Activated naive CD4-positive, alpha-beta T cell (primary cell): Measurements from ENCODE around the gene MSANTD1.

Experiments
- DNase-seq, 4 experiments: peaks; one replicate each; lab custom pipeline; 2025; lab: John Stamatoyannopoulos, UW

The MSANTD1 gene

DNA sequence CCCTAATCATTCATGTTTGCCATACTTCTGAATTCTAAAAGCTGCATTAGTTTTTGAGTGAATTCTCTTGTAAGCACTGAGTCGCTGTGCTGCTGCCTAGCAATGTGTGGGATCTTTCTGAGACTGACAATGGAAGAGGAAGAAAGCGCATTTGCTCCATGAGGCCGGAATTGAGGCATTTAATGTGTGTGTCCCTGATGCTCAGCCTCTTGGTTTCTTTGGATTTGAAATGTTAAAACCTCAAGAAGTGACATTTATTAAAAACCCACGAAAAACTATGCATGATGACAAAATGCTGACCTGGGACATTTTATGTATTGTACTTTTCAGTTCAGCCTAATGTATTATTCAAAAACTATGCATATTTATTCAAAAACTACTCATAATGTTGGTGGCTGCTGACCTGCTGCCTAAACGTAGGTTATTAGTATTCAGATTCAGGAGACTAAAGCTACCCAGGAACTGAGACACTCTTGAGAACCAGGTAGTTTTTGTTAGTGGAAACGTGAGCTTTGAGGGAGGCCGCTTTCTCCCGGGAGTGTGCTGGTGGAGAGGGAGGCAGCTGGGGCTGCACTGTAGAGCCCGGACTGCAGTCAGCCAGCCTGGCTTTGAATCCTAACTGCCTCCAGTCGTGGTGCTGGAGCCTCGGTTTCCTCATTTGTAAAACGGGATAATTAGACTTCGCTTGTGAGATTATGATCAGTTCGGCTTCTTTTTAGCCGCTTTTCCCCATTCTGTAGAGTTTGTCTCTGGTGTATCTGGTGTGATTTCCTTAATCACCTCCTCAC, 55.2 kb downstream of the MSANTD1 start:
- DNase-seq: no peak

DNA sequence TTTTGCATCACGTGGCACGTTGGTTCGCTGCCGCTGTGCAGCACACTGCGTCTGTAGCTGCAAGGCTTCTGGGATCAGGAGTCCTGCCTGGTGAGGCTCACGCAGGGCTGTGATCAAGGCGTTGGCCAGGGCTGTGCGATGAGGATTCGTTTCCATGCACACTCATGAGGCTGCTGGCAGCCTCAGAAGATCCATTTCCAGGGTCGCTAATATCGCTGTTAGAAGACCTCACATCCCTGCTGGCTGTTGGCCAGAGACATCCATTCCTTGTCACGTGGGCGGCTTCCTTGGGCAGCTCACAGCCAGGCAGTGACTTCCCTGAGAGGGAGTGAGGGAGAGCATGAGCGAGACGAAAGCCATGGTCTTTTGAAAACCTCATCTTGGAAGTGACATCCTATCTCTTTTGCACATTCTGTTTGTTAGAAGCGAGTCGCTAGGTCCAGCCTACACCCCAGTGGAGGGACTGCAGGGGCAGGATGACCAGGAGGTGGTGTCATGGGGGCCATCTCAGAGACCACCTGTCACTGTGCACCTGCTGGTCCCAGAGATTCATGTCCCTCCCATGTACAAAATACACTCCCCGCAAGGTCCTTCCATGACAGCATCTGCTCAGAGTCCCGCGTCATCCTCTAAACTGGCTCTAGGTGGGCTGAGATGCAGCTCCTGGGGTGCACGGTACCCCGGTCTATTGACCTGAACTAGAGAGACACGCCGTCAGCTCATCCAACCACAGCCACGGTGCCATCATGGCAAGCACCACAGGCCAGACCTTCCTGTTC, 56.1 kb downstream of the MSANTD1 start:
- no peak for DNase-seq

DNA sequence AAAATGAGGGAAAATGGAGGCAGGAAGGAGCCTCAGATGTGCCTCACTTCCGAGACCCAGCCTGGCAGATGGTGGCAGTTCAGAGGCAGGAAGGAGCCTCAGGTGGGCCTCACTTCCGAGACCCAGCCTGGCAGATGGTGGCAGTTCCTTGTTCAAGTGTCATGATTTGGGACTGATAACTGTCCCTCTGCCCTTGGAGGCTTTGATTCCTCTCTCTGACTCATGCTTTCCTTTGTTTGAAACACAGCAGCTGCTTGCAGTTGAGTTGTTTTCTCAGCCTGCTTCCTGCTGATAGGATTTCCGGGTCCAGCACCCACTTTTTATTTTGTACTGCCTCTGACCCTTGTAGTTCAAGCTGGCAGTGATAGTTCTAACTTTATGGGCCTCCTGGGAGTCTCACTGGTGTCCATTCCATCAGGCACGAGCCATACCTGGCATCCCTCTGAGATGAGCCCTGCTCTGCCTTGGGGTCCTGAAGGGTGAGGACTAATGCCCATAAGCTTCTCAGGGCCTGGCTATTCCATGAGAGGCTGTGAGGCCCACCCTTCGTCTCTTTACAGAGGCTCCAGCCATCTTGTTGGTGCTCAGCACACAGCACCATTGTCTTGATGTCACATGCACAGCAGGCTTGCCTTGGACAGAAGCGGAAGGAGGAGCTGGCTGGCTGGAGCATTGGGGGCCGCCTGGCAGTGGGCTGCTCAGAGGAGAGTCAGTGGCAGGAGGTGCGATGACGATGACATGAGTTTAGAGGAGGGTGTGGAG, 56.8 kb downstream of the MSANTD1 start:
- no peak for DNase-seq
